Colonic mucosa (tissue), 4 donors: Measurements from ENCODE around the gene TRAF2. TPM values are rescaled to one million over a fixed set of nuclear protein-coding genes. Genes with fewer than 3 reads are reported as not detected.

ENCODE experiments used
- DNase-seq: peaks from one replicate; pipeline ENCODE4 v3.0.0-alpha.2; 2020
- H3K27ac ChIP-seq: fragments of 200-600 bp; one replicate; pipeline ENCODE4 v1.8.0; 2021
- H3K27me3 ChIP-seq: fragments of 200-600 bp; one replicate; pipeline ENCODE4 v1.8.0; 2021
- H3K36me3 ChIP-seq: fragments of 200-600 bp; one replicate; pipeline ENCODE4 v1.8.0; 2021
- H3K4me1 ChIP-seq: fragments of 200-600 bp; one replicate; pipeline ENCODE4 v1.8.0; 2021; ENCODE audit warnings: mild to moderate bottlenecking
- H3K4me3 ChIP-seq: fragments of 200-600 bp; one replicate; pipeline ENCODE4 v1.8.0; 2021
- H3K9ac ChIP-seq, 2 donors: one replicate each; pipeline ENCODE4 v1.7.0; 2013; ENCODE audit warnings: control low read depth in 2 of 2, low read depth in 2 of 2, low read length in 2 of 2
- H3K9me3 ChIP-seq: fragments of 200-600 bp; one replicate; pipeline ENCODE4 v1.8.0; 2021
- CTCF ChIP-seq: fragments of 200-600 bp; IDR thresholded peaks from one replicate; pipeline ENCODE4 v1.8.0; 2022; ENCODE audit warnings: antibody characterized with exemption, mild to moderate bottlenecking
- intact Hi-C: fragments of 100-400 bp; cut with DNase I; formaldehyde crosslinking; loops from one replicate; pipeline ENCODE4 v1.14.1; 2022
- total RNA-seq, 2 donors: library from RNA; stranded (reverse); fragmentation: NEBNext Ultra II Directional in 1 of 2; extraction: Animal tissue kit (Norgen Biotek cat#: 25700) in 1 of 2; gene quantifications; one replicate each; pipeline ENCODE4 v1.2.1, GENCODE V29; 2021
- donor health status: healthy.
- donor health status: DM: no; HTN: no; CAD: no.
- donor health status: DM: no; HTN: no; CAD: no.

Gene TRAF2
- total RNA-seq, 2 donors from 2014 or later: 22.4 to 50.6 TPM

- no peak overlapping the region for H3K9ac ChIP-seq
- H3K27ac ChIP-seq: no peak overlapping the region
- H3K4me3 ChIP-seq: no peak overlapping the region
- no peaks in the 10 kb centered on the region for H3K9me3 ChIP-seq
- no peaks in the 10 kb centered on the region for H3K36me3 ChIP-seq
- intact Hi-C loops: no loop called here
- DNase-seq: no peak
- no peaks in the 10 kb centered on the region for H3K27me3 ChIP-seq
- H3K4me1 ChIP-seq: no peaks in the 10 kb centered on the region
- TF ChIP-seq CTCF: no peak
Measured at GRCh38 chr9:136971746-136972145, 85.4 kb downstream of the TRAF2 start.

DNA sequence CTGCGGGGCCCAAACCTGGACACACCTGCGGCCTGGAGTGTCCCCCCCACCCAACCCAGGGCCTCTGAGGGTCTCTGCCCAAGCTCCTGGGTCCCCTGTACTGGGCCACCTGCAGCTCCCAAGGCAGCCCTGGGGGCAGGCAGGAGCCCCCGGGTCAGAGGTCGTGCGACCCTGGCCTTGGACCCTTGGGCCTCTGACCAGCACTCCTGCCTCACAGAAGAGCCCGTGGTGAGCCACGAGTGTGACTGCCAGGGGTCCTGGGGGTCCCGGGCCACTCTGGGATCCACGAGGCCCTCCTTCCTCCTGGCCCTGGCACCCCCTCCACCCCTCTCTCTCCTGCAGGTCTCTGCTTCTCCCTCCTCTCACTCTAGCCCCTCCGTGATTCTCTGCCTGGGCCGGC, 86.0 kb downstream of the TRAF2 start:
- no peak for TF ChIP-seq CTCF
- Histone ChIP-seq H3K36me3 (no peaks in the 10 kb centered on the region), H3K9me3 (no peaks in the 10 kb centered on the region), H3K4me1 (no peaks in the 10 kb centered on the region), H3K9ac (no peak overlapping the region), H3K4me3 (no peak overlapping the region), H3K27me3 (no peaks in the 10 kb centered on the region), H3K27ac (no peak overlapping the region)
- no peak for DNase-seq
- intact Hi-C loops: no loop called here

- Histone ChIP-seq H3K4me3 (no peak overlapping the region), H3K36me3 (no peaks in the 10 kb centered on the region), H3K27ac (no peak overlapping the region), H3K27me3 (no peaks in the 10 kb centered on the region), H3K4me1 (no peaks in the 10 kb centered on the region), H3K9me3 (no peaks in the 10 kb centered on the region), H3K9ac (no peak overlapping the region)
- no peak for DNase-seq
- intact Hi-C loops: no loop called here
- no peak for TF ChIP-seq CTCF
Measured at GRCh38 chr9:136972743-136973142, 86.4 kb downstream of the TRAF2 start.

DNA sequence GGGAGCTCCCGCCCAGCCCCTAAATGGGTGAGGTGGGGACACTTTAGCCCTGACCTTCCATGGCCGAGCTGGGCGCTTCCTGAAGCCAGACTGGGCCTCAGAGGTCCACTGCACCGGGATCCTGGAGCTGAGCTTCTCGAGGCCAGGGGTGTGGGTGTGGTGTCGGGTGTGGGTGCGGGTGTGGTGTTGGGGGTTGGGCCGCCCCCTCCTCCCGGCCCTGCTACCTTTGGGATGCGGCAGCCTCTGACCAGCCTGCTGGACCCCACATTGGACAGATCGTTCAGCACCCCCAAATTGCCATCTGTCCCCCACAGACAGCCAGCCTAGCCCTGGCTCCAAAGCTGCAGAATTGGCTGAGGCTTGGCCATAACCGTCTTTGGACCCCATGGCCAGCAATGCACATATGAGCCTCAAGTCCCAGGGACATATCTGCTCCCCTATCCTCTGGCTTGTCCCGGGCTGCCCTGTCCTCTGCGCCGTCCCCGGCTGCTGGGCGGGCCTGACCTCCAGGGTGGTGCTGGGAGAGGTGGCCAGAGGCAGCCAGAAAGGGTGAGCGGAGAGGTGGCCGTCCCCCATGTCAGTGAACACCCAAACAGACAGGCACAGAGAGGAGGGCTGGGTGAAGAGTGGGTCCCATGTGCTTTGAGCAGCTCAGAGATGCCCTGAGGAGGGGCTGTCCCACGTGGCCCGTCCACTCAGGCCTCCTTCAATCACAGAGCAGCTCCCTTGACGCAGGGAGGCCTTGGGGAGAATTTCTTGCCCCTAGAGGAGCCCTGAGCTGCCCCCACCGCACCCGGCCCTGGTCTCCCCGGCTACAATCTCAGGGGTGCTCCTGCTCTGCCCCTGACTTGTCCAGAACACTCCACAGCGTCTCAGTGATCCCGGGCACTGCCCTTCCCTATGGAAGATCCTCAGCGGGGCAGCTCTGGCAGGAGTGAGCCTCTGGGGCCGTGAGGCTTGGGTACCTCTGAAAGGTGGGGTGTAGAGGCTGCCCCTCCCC, 87.6 kb downstream of the TRAF2 start:
- H3K4me1 ChIP-seq: peaks cover 4% of the 10 kb centered on the region
- no peak for DNase-seq
- H3K4me3 ChIP-seq: no peak overlapping the region
- no peaks in the 10 kb centered on the region for H3K27me3 ChIP-seq
- no peaks in the 10 kb centered on the region for H3K9me3 ChIP-seq
- intact Hi-C loops: no loop called here
- no peak for TF ChIP-seq CTCF
- no peak overlapping the region for H3K27ac ChIP-seq
- H3K9ac ChIP-seq: no peak overlapping the region
- no peaks in the 10 kb centered on the region for H3K36me3 ChIP-seq

- Histone ChIP-seq H3K27ac (no peak overlapping the region), H3K4me1 (peaks cover 4% of the 10 kb centered on the region), H3K9me3 (no peaks in the 10 kb centered on the region), H3K36me3 (no peaks in the 10 kb centered on the region), H3K4me3 (no peak overlapping the region), H3K27me3 (no peaks in the 10 kb centered on the region), H3K9ac (no peak overlapping the region)
- TF ChIP-seq CTCF: no peak
- intact Hi-C loops: no loop called here
- DNase-seq: no peak
Measured at GRCh38 chr9:136974817-136975535, 88.7 kb downstream of the TRAF2 start.
